GM19025 (cell line): ENCODE results near the gene PRKG1.

Source experiments
- ATAC-seq: cut with Tn5 transposase; IDR thresholded peaks from one replicate; pipeline ENCODE4 v1.9.1; 2021; ENCODE audit warnings: mild to moderate bottlenecking, low read depth, moderate library complexity; ENCODE audit not compliant: unreplicated experiment

Gene PRKG1

GRCh38 chr10:52308251-52309031, 1234.2 kb downstream of the PRKG1 start:
- peak; percentile 64 for ATAC-seq

DNA sequence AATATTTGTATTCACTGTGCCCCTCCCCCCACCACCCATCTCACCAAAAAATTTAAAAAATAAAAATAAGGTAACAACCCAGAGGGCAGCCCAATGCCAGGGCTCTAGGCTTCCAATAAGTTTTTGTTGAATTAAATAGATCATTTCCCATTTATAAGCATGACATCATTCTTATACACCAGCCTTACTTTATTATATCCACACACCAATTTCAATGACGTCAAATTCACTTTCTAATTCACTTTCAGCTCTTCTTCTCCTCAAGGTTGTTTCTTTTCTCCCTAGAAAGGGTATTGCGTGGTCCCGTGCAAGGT, 1238.6 kb downstream of the PRKG1 start:
- ATAC-seq, result no peak

DNA sequence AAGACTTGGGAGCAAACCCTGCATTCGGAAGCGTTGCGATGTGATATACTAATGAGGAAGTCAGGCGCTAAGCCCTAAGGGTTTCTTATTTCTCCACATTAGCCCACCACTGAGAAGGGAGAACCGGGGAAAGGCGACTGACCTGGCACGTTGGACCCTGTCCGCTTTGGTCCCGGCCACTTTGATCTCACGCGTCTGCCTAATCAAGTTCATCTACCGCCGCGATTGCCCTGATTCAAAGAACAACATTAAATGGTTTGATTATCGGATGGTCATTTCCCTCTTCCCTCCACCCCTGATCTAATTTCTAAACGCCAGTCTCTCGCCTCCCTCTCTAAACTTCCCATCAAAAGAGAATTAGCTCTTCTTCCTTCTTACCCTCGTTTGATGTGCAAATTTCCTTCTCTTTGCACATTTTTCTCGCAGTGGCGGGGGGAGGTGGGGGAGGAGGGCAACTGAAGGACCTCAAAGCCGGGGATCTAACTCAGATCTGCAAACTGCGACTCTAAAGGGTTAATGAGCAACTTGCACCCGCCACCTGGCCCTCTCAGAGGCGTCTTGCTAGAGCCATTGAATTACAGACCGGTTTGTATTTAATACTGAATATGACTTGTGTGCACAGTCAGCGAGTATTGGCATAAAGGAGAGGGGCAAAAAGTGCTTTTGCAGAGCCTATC, 1239.1 kb downstream of the PRKG1 start:
- ATAC-seq, result no peak

GRCh38 chr10:52313933-52314821, 1239.9 kb downstream of the PRKG1 start, which contains the start of gene DKK1:
DKK1 (plus strand) TSS chr10:52314281; CDS start chr10:52314435, 154 bp downstream.
- ATAC-seq, result no peak

GRCh38 chr10:52314822-52315552, 1240.7 kb downstream of the PRKG1 start:
- ATAC-seq, result no peak

DNA sequence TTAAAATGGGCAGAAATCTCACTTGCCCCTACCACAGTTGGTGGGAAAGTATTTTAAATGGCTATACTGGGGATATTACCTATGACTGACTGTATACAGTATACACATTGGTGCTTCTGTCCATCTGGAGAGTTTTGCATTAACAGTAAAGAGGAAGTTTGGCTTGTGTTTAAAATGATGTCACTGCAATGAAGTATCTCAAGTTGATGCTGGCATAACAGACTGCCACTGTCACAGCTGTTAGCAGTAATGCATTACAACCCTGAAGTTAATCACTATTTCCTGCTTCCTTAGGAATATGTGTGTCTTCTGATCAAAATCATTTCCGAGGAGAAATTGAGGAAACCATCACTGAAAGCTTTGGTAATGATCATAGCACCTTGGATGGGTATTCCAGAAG, 1241.7 kb downstream of the PRKG1 start:
- no peak for ATAC-seq

GRCh38 chr10:52316500-52316899, 1242.2 kb downstream of the PRKG1 start:
- no peak for ATAC-seq

DNA sequence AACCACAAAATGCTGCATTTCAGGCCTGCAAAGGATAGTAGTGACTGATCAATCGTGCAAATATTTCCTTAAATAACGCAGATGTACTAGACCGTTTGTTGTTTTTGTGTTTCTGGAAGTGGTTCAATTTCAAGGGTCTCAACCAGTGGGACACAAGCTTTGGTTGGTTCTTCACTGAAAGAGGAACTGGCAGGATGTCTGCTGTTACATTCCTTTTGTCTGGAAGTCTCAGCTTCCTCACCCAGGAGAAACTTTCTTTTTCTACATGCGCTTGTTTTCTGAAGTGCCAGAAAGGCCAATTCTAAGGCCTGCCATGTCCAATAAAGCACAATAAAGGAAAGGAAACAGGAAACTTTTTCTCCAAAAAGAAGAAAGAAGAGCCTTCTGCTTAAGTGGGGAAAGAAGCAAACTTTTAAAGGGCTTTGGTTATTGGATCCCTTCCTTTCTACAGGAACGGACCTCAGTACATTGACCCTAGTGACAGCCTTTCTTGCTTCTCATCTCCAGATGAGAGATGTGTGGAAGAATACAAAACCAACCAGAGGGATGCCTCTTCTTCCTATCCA, 1243.9 kb downstream of the PRKG1 start:
- ATAC-seq, result no peak

DNA sequence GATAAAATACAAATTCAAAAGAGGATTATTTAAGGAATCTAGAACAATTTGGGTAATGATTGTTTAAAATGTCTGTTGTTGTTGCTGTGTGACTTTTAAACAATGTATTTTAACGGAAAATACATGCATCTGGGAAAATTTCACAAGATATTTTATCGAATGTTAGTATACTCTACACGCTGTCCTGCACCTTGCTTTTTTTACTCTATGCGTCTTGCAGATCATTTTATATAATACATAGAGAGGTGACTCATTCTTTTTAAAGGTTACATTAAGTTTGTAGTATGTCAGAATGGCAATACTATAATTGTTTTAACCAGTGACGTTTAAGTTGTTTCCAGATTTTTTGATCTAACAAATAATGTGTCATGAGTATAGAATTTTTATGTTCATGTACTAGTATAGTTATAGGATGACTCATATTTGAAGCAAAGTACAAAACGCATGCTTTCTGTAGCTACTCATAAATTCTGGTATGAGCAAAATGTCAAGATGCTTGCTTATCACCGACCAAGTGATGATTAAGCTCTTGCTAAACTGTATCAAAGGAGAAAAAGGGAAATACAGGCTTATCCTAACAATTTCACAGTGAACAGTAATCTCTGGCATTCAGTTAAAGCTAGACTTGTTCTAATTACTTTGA, 1244.7 kb downstream of the PRKG1 start:
- no peak for ATAC-seq

DNA sequence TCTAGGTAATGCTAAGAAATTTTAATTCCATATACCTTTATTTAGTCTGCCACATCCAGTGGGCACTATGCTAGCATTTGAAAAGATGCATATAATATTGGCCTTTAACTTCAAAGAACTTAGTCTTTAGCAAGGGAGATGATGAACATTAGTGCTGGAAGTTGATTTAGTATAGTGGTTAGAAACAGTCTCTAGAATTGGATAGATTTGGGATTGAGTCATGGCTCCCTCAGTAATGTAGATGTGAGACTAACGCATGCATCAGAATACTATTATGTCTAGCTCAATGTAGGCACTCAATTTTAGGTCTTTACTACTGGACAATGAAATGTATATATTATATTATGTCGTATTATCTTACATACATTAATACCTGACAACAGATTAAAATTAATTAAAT, 1245.6 kb downstream of the PRKG1 start:
- ATAC-seq, result no peak

DNA sequence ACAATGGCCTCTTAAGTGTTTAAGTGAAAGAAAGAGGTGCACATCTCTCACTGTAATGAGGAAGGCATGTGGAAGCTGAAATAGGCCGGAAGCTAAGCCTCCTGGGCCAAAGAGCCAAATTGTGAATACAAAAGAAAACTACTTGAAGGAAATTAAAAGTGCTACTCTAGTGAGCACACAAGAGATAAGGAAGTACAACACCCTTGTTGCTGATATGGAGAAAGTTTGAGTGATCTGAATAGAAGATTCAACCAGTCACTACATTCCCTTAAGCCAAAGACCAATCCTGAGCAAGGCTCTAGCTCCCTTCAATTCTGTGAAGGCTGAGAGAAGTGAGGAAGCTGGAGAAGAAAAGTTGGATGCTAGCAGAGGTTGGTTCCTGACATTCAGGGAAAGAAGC, 1248.0 kb downstream of the PRKG1 start:
- ATAC-seq, result no peak

GRCh38 chr10:52322936-52323335, 1248.6 kb downstream of the PRKG1 start:
- no peak for ATAC-seq

DNA sequence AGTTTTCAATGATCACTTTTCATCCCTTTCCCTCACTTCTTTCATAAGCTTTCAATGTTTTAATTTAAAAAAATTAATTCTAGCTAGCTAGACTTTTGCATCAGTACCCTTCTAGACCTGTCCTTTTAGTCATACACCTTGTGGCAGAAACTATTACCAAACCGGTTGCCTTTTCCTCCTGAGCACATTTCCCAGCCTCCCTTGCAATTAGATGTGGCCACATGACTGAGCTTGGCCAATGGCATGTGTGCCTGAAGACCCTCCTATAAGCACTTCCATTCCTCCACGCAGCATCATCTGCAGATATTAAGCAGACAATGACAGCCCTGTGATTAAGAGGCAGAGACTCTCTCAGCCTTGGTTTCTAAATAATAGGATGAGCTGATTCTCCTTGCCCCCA, 1252.1 kb downstream of the PRKG1 start:
- ATAC-seq, result no peak

GRCh38 chr10:52331638-52332364, 1257.5 kb downstream of the PRKG1 start:
- ATAC-seq, result no peak

- no peak for ATAC-seq
Observed at GRCh38 chr10:52332815-52333214, 1258.5 kb downstream of the PRKG1 start.

DNA sequence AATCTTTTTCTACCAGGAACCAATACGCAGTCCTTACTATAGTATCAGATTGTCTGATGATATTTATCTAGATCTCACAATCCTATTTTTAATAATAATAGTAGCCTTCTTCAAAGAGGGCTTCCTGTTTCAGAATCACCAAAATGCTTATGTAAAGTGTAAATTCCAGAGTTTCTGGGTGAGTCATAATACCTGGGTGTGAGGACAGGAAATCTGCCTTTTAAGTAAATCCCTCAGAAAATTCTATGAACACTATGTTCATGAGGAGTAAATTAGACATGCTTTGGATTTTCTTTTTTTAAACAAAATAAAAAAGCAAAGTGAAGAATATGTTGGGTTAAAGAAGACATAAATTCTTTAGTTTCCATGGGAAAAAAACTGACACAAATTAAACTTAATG, 1260.3 kb downstream of the PRKG1 start:
- ATAC-seq, result no peak

- ATAC-seq, result no peak
Observed at GRCh38 chr10:52335665-52336064, 1261.4 kb downstream of the PRKG1 start.

DNA sequence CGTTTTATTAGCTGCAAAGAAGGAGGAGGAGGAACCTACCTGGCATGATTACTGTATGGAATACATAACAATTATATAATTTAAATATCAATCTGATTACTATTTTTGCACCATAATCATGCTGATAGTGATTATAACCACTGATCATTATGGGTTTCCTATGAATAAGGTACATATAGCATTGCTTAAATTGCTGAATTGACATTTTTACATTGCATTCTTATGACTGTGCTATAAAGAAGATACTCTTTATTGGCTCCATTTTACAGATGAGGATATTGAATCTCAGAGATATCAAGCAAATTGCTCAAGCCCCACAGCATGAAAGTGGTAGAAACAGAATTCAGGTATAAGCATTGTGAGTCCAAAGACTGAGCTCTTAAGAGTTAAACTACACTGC, 1262.9 kb downstream of the PRKG1 start:
- no peak for ATAC-seq

DNA sequence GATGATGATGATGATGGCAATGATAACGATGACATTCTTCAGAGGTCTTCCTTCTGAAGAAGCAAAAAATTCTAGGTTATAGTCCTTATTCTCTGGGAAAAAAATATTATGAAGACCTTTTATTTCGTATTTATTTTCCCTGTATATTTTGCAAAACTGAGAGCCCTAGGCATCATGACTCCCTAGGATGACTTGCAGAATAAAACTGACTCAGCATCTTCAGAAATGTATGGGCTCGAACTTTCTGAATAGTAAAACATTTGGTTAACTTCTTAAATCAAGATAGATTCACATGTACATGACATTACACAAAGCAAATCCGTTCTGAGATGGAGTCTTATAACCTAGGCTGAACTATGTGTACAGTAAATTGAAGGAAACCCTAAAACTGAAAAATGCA, 1269.2 kb downstream of the PRKG1 start:
- ATAC-seq, result no peak
